ENCODE data around the gene EIF3D. TPM values are rescaled to one million over a fixed set of nuclear protein-coding genes. Genes with fewer than 3 reads are reported as not detected.

Gene EIF3D
- total and polyA plus RNA-seq, 9 of the 15 experiments (the other 6 are each of a cell fraction or from before 2014, with no cell fraction given): 191 to 422 (median 279) TPM

DNA sequence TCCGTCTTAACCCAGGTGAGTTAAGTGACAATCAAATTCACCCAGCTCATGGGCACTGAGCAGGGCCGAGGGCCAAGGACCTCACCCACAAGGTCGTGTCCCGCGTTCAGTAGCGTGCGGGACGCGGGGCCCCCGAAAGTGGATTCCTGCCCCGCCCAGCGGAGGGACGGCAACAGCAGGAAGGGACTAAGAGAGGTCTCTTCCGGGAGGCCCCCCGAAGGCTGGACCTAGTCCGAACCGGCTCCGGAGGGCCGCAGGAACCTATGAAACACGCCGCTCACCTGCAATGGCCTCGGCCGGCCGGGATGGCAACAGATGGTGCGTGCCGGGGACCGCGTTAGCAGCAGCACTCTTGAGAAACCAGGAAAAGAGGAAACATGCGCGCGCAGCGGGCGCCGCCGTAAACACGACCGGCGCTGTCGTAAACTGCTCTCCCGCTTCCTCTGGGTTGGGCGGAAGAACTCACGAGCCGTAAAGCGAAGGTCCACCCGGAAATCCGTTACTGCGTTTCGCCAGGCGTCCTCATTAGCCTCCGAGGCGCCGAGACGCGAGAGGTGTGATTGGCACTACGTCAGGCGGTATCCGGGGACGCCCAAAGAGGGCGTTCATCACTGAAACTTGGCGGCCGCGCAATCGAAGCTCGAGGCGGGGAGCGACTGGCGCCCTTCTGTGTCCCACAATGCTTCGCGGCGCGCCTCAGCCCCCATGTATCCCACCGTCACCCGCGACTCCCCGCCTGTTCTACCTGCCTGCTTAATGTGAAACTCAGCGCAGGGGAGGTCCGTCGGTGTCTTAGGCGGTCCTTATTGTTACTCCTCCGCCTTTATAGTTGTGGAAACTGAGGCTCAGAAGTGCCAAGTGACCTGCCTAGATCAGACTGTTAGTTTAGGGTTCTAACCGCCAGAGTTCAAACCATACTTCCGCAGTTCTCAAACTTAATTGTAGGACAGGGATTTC is at the start of gene EIF3D (continued):
- TF ChIP-seq PTRF (tag; IDR thresholded peaks at IDR 0.05) (no peak), PTBP1 (IDR thresholded peaks at IDR 0.05; ENCODE audit: low read depth, low read length) (no peak), KAT2B (IDR thresholded peaks at IDR 0.05; ENCODE audit: low read depth, low read length) (no peak), LEF1 (IDR thresholded peaks at IDR 0.05) (peak; percentile 26; the same call in 1 of the 2 replicates), L3MBTL2 (IDR thresholded peaks at IDR 0.05) (peak; percentile 83), TSC22D4 (tag; IDR thresholded peaks at IDR 0.05) (no peak), TCF7 (IDR thresholded peaks at IDR 0.05; ENCODE audit: borderline replicate concordance) (no peak), TARDBP (IDR thresholded peaks at IDR 0.05) (no peak; the same call in 1 of the 2 replicates), BRF1 (IDR thresholded peaks at IDR 0.05; ENCODE audit: borderline replicate concordance, extremely low read depth, insufficient read length) (no peak), ETS2 (tag; IDR thresholded peaks at IDR 0.05; ENCODE audit: borderline replicate concordance, poor library complexity, severe bottlenecking) (no peak), IFI16 (CRISPR knock-in tag; IDR thresholded peaks at IDR 0.05) (no peak), RBM39 (optimal IDR thresholded peaks at IDR 0.05; ENCODE audit: low read depth, low read length) (no peak), NFYB (IDR thresholded peaks at IDR 0.05; ENCODE audit: extremely low read depth, insufficient read length) (no peak), SMARCC2 (IDR thresholded peaks at IDR 0.05; ENCODE audit: low read depth) (no peak), ZNF175 (CRISPR knock-in tag; IDR thresholded peaks at IDR 0.05; ENCODE audit: low read depth) (0 out of 2 replicates have a peak, but pooled peaks have one; percentile 53)
- TF ChIP-seq, protein P1, sequence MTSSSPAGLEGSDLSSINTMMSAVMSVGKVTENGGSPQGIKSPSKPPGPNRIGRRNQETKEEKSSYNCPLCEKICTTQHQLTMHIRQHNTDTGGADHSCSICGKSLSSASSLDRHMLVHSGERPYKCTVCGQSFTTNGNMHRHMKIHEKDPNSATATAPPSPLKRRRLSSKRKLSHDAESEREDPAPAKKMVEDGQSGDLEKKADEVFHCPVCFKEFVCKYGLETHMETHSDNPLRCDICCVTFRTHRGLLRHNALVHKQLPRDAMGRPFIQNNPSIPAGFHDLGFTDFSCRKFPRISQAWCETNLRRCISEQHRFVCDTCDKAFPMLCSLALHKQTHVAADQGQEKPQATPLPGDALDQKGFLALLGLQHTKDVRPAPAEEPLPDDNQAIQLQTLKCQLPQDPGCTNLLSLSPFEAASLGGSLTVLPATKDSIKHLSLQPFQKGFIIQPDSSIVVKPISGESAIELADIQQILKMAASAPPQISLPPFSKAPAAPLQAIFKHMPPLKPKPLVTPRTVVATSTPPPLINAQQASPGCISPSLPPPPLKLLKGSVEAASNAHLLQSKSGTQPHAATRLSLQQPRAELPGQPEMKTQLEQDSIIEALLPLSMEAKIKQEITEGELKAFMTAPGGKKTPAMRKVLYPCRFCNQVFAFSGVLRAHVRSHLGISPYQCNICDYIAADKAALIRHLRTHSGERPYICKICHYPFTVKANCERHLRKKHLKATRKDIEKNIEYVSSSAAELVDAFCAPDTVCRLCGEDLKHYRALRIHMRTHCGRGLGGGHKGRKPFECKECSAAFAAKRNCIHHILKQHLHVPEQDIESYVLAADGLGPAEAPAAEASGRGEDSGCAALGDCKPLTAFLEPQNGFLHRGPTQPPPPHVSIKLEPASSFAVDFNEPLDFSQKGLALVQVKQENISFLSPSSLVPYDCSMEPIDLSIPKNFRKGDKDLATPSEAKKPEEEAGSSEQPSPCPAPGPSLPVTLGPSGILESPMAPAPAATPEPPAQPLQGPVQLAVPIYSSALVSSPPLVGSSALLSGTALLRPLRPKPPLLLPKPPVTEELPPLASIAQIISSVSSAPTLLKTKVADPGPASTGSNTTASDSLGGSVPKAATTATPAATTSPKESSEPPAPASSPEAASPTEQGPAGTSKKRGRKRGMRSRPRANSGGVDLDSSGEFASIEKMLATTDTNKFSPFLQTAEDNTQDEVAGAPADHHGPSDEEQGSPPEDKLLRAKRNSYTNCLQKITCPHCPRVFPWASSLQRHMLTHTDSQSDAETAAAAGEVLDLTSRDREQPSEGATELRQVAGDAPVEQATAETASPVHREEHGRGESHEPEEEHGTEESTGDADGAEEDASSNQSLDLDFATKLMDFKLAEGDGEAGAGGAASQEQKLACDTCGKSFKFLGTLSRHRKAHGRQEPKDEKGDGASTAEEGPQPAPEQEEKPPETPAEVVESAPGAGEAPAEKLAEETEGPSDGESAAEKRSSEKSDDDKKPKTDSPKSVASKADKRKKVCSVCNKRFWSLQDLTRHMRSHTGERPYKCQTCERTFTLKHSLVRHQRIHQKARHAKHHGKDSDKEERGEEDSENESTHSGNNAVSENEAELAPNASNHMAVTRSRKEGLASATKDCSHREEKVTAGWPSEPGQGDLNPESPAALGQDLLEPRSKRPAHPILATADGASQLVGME (CRISPR knock-in tag; IDR thresholded peaks at IDR 0.05): no peak
- TF ChIP-seq, protein P2, sequence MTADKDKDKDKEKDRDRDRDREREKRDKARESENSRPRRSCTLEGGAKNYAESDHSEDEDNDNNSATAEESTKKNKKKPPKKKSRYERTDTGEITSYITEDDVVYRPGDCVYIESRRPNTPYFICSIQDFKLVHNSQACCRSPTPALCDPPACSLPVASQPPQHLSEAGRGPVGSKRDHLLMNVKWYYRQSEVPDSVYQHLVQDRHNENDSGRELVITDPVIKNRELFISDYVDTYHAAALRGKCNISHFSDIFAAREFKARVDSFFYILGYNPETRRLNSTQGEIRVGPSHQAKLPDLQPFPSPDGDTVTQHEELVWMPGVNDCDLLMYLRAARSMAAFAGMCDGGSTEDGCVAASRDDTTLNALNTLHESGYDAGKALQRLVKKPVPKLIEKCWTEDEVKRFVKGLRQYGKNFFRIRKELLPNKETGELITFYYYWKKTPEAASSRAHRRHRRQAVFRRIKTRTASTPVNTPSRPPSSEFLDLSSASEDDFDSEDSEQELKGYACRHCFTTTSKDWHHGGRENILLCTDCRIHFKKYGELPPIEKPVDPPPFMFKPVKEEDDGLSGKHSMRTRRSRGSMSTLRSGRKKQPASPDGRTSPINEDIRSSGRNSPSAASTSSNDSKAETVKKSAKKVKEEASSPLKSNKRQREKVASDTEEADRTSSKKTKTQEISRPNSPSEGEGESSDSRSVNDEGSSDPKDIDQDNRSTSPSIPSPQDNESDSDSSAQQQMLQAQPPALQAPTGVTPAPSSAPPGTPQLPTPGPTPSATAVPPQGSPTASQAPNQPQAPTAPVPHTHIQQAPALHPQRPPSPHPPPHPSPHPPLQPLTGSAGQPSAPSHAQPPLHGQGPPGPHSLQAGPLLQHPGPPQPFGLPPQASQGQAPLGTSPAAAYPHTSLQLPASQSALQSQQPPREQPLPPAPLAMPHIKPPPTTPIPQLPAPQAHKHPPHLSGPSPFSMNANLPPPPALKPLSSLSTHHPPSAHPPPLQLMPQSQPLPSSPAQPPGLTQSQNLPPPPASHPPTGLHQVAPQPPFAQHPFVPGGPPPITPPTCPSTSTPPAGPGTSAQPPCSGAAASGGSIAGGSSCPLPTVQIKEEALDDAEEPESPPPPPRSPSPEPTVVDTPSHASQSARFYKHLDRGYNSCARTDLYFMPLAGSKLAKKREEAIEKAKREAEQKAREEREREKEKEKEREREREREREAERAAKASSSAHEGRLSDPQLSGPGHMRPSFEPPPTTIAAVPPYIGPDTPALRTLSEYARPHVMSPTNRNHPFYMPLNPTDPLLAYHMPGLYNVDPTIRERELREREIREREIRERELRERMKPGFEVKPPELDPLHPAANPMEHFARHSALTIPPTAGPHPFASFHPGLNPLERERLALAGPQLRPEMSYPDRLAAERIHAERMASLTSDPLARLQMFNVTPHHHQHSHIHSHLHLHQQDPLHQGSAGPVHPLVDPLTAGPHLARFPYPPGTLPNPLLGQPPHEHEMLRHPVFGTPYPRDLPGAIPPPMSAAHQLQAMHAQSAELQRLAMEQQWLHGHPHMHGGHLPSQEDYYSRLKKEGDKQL (CRISPR knock-in tag; IDR thresholded peaks at IDR 0.05; ENCODE audit: borderline replicate concordance): no peak

All from K562 (cell line).